Measurements from ENCODE around the gene ZSWIM9.

ZSWIM9 gene

DNA sequence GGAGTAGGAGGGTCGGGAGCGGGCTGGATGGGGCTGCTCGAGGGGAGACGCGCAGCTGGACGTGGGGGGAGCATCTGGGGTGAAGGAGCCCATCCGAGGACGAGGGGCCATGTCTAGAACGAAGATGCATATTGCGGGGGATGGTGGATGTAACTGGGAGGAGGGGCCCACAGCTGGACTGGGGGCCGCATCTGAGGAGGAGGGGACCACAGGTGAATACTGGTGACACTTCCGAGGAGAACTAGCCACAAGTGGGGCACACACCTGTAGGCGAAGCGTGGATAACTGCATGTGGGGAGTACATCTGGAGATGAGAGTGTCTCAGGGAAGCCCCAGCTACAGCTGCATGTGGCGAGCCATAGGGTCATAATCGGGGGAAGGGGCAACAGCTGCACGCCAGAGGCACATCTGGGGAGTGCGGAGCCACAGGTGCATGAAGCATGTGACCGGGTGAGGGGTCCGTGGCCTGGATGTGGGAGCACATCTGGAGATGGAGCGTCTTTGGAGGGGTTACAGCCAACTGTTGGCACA is 402 bp downstream of the ZSWIM9 start:
- H3K4me3 ChIP-seq (ENCODE audit: control insufficient read depth, low read depth, low read length), result peak overlapping the region; percentile 97
- TF ChIP-seq, protein P1, sequence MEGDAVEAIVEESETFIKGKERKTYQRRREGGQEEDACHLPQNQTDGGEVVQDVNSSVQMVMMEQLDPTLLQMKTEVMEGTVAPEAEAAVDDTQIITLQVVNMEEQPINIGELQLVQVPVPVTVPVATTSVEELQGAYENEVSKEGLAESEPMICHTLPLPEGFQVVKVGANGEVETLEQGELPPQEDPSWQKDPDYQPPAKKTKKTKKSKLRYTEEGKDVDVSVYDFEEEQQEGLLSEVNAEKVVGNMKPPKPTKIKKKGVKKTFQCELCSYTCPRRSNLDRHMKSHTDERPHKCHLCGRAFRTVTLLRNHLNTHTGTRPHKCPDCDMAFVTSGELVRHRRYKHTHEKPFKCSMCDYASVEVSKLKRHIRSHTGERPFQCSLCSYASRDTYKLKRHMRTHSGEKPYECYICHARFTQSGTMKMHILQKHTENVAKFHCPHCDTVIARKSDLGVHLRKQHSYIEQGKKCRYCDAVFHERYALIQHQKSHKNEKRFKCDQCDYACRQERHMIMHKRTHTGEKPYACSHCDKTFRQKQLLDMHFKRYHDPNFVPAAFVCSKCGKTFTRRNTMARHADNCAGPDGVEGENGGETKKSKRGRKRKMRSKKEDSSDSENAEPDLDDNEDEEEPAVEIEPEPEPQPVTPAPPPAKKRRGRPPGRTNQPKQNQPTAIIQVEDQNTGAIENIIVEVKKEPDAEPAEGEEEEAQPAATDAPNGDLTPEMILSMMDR (IDR thresholded peaks at IDR 0.05; ENCODE audit: control insufficient read depth, insufficient read depth, low read depth, low read length, missing control alignments), result no peak
- no peak for DNase-seq (ENCODE audit: low read depth)

DNA sequence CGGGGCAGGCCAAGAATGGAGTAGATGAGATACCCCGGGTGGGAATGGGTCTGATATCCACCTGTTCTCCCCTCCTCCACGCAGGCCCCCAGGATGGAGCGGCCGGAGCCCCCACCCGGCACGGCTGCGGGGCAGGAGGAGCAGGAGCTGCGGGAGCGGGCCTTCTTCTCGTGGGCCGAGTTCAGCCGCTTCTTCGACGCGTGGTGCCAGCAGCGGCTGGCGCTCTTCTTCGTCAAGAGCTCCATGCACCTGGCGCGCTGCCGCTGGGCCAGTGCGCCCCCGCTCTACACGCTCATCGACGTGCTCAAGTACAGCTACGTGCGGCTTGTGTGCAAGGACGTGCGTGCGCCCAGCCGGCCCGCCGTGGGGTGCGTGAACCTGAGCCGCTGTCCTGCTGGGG is 1.2 kb downstream of the ZSWIM9 start:
- TF ChIP-seq, protein P1 (IDR thresholded peaks at IDR 0.05; ENCODE audit: control insufficient read depth, insufficient read depth, low read depth, low read length, missing control alignments), result no peak
- no peak overlapping the region for H3K4me3 ChIP-seq (ENCODE audit: control insufficient read depth, low read depth, low read length)
- DNase-seq (ENCODE audit: low read depth), result no peak

DNA sequence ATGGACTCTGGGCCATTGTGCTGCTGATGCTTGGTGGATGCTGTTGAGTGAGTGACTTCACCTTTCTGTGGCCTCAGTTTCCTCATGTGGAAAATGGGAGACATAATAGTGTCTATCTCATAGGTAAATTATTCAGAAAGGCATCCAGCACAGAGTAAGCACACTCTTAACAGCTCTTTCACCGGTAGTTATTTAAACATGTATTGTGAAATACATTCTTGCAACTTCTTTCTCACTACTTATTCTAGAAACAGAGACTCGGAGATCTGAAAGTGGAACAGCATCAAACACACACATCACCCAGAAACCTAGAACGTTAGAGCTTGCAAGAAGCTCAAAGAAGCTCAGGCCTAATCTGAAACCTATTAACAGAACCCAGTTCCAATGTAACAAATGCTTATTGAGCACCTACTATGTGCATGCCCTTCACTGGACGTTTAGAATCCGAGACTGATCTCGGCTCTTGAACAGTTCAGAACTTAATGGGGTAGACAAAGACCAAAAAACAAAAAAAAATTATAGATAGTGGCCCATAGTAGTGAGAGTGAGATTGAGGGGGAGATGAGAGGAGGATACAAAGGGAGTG is 4.1 kb downstream of the ZSWIM9 start:
- no peak for DNase-seq (ENCODE audit: low read depth)
- TF ChIP-seq, protein P1 (IDR thresholded peaks at IDR 0.05; ENCODE audit: control insufficient read depth, insufficient read depth, low read depth, low read length, missing control alignments), result no peak
- H3K4me3 ChIP-seq (ENCODE audit: control insufficient read depth, low read depth, low read length), result no peak overlapping the region

DNA sequence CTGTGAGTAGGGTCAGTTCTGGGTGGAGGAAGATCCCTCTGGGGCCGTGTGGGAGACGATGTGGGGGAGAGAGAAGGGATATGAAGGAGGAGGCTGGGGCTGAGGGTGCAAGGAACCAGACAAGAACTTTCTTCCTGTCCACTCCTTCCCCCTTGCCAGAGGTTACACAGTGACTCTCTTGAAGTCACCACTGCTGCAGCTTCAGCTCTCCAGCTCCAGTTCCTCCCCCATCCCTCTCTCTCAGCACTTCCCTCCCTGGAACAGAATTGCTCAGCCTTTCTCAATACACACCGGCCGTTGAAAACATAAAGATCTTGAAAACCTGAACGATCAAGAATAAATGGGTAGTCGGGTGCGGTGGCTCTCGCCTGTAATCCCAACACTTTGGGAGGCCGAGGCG is 5.1 kb downstream of the ZSWIM9 start:
- no peak for DNase-seq (ENCODE audit: low read depth)
- TF ChIP-seq, protein P1 (IDR thresholded peaks at IDR 0.05; ENCODE audit: control insufficient read depth, insufficient read depth, low read depth, low read length, missing control alignments), result no peak
- H3K4me3 ChIP-seq (ENCODE audit: control insufficient read depth, low read depth, low read length), result no peak overlapping the region

DNA sequence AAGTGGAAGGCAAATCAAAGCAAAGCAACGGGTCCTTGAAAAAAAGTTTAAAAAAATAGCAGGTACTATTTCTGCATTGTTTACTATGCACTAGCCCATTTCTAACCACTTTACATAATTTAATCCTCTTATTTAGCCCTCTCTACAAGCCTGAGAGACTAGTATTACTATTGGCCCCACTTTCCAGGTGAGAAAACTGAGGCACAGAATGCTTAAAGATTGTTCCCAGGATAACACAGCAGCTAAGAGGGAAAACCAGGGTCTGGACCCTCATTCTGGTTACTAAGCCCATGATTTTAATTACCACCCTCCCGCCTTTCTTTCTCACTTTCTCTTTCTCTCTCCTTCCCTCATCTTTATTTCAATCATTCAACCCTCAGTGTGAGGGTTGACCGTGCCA is 5.7 kb downstream of the ZSWIM9 start:
- TF ChIP-seq, protein P1 (IDR thresholded peaks at IDR 0.05; ENCODE audit: control insufficient read depth, insufficient read depth, low read depth, low read length, missing control alignments), result no peak
- no peak overlapping the region for H3K4me3 ChIP-seq (ENCODE audit: control insufficient read depth, low read depth, low read length)
- DNase-seq (ENCODE audit: low read depth), result no peak

DNA sequence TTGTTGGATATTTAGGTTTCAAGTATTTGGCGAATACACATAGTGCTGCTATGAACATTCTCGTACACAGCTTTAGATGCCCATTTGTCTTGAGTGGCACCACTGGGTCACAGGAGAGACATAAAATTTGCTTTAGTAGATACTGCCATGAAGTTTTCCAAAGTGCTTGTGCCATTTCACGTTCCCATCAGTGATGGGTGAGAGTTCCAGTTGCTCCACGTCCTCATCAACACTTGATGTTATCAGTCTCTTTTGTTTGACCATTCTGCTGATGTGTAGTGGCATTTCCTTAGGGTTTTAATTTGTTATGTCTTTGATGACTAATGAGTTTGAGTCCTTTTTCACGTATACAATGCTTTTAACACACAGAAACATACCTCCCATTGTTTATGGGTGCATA is 11.0 kb downstream of the ZSWIM9 start:
- TF ChIP-seq, protein P1 (IDR thresholded peaks at IDR 0.05; ENCODE audit: control insufficient read depth, insufficient read depth, low read depth, low read length, missing control alignments), result no peak
- no peak for DNase-seq (ENCODE audit: low read depth)
- no peak overlapping the region for H3K4me3 ChIP-seq (ENCODE audit: control insufficient read depth, low read depth, low read length)

All from AG09309 (cell line).